SK-N-SH treated with all-trans-retinoic acid at 6 μM for 48 hours (cell line): ENCODE results near the gene BCAM.

Experiments
- ARNTL ChIP-seq: fragments of 450-650 bp; formaldehyde crosslinking; IDR thresholded peaks from 2 replicates; pipeline ENCODE4 v1.5.0; 2020; ENCODE audit warnings: low read depth, mild to moderate bottlenecking, moderate library complexity, borderline replicate concordance
- TOX ChIP-seq: fragments of 250-450 bp; sonication (Bioruptor Pico); IDR thresholded peaks from 2 replicates; pipeline ENCODE4 v1.8.0; 2021; ENCODE audit warnings: mild to moderate bottlenecking, moderate library complexity, borderline replicate concordance
- TF ChIP-seq, protein P1 (sequence below): fragments of 250-450 bp; sonication (Bioruptor Pico); IDR thresholded peaks from 2 replicates; pipeline ENCODE4 v1.8.0; 2020; ENCODE audit warnings: mild to moderate bottlenecking, moderate library complexity, borderline replicate concordance

DNA sequence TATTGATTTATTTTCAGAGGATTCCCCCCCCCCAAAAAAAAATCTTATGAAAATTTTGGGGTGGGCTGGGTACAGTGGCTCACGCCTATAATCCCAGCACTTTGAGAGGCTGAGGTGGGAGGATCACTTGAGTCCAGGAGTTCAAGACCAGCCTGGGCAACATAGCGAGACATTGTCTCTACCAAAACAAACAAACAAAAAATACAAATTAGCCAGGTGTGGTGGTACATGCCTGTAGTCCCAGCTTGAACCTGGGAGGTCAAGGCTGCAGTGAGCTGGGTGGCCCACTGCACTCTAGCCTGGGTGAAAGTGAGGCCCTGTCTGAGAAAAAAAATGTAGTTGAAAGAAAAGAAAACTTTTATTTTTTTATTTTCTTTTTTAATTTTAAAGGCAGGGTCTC, 55.1 kb downstream of the BCAM start:
- no peak for TF ChIP-seq ARNTL (CRISPR knock-in tag)
- TF ChIP-seq, protein P1, sequence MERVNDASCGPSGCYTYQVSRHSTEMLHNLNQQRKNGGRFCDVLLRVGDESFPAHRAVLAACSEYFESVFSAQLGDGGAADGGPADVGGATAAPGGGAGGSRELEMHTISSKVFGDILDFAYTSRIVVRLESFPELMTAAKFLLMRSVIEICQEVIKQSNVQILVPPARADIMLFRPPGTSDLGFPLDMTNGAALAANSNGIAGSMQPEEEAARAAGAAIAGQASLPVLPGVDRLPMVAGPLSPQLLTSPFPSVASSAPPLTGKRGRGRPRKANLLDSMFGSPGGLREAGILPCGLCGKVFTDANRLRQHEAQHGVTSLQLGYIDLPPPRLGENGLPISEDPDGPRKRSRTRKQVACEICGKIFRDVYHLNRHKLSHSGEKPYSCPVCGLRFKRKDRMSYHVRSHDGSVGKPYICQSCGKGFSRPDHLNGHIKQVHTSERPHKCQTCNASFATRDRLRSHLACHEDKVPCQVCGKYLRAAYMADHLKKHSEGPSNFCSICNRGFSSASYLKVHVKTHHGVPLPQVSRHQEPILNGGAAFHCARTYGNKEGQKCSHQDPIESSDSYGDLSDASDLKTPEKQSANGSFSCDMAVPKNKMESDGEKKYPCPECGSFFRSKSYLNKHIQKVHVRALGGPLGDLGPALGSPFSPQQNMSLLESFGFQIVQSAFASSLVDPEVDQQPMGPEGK (CRISPR knock-in tag): no peak
- TF ChIP-seq TOX: no peak
